Activated T-cell treated with anti-CD3 and anti-CD28 coated beads, Interleukin-2, amount 50 U/mL, for 4 hours (primary cell): ENCODE data around the gene YIPF2. TPM values are rescaled to one million over a fixed set of nuclear protein-coding genes. Genes with fewer than 3 reads are reported as not detected.

Experiments
- ATAC-seq, 2 donors: fragments of 200-7000 bp; cut with Tn5 transposase; one replicate each; pipeline ENCODE4 v1.10.0; 2021
- DNase-seq: peaks from one replicate; pipeline ENCODE4 v3.0.0-alpha.2; 2020
- H3K27me3 Mint-ChIP-seq: one replicate; pipeline ENCODE4 v1.8.0; 2021; ENCODE audit warnings: low read depth, mixed read lengths
- H3K36me3 Mint-ChIP-seq: one replicate; pipeline ENCODE4 v1.8.0; 2022; ENCODE audit warnings: mixed read lengths; ENCODE audit not compliant: insufficient read depth
- H3K4me1 Mint-ChIP-seq: one replicate; pipeline ENCODE4 v1.8.0; 2021; ENCODE audit warnings: low read depth, mixed read lengths
- H3K4me3 Mint-ChIP-seq: one replicate; pipeline ENCODE4 v1.8.0; 2021; ENCODE audit warnings: mild to moderate bottlenecking, moderate library complexity, mixed read lengths
- H3K9me3 Mint-ChIP-seq: one replicate; pipeline ENCODE4 v1.8.0; 2021; ENCODE audit warnings: mixed read lengths
- total RNA-seq, 3 donors: library from RNA; stranded (reverse); gene quantifications; one replicate each; pipeline ENCODE4 v1.2.1, GENCODE V29; 2021

Gene YIPF2
- total RNA-seq, 3 donors from 2014 or later = 37.4 to 50.9 (median 47.5) TPM

GRCh38 chr19:10922638-10923014 lies 5.8 kb downstream of the YIPF2 start:
- no peak overlapping the region for H3K4me3 Mint-ChIP-seq
- H3K9me3 Mint-ChIP-seq = no peaks in the 10 kb centered on the region
- DNase-seq = no peak
- no peak for ATAC-seq
- peaks cover 23% of the 10 kb centered on the region for H3K36me3 Mint-ChIP-seq
- H3K4me1 Mint-ChIP-seq = peaks cover 4% of the 10 kb centered on the region
- no peaks in the 10 kb centered on the region for H3K27me3 Mint-ChIP-seq

DNA sequence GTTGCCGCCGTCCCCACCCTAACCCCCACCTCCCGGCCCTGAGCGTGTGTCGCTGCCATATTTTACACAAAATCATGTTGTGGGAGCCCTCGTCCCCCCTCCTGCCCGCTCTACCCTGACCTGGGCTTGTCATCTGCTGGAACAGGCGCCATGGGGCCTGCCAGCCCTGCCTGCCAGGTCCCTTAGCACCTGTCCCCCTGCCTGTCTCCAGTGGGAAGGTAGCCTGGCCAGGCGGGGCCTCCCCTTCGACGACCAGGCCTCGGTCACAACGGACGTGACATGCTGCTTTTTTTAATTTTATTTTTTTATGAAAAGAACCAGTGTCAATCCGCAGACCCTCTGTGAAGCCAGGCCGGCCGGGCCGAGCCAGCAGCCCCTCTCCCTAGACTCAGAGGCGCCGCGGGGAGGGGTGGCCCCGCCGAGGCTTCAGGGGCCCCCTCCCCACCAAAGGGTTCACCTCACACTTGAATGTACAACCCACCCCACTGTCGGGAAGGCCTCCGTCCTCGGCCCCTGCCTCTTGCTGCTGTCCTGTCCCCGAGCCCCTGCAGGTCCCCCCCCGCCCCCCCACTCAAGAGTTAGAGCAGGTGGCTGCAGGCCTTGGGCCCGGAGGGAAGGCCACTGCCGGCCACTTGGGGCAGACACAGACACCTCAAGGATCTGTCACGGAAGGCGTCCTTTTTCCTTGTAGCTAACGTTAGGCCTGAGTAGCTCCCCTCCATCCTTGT lies 6.4 kb downstream of the YIPF2 start:
- DNase-seq (no peak), ATAC-seq (no peak)
- no peaks in the 10 kb centered on the region for H3K27me3 Mint-ChIP-seq
- H3K9me3 Mint-ChIP-seq = no peaks in the 10 kb centered on the region
- no peak overlapping the region for H3K4me3 Mint-ChIP-seq
- H3K36me3 Mint-ChIP-seq = peaks cover 23% of the 10 kb centered on the region
- peaks cover under 1% of the 10 kb centered on the region for H3K4me1 Mint-ChIP-seq

DNA sequence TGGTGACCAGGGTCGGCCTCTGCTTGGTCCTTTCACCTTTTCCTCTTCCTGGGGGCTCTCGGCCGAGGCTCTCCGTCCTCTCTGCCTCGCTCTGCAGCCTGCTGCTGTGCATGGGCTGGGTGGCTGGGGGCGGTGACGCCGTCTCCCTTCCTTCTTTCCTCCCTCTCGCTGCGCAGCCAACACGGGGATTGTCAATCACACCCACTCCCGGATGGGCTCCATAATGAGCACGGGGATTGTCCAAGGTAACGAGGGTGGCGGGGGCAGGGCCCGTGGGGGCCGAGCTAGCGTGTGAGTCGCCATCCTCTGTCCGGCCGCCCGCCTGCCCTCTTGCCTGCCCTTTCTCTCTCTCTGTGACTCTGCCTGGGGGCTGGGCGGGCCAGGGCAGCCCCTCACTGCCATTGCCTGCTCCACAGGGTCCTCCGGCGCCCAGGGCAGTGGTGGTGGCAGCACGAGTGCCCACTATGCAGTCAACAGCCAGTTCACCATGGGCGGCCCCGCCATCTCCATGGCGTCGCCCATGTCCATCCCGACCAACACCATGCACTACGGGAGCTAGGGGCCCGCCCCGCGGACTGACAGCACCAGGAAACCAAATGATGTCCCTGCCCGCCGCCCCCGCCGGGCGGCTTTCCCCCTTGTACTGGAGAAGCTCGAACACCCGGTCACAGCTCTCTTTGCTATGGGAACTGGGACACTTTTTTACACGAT lies 7.1 kb downstream of the YIPF2 start:
- Mint-ChIP-seq H3K9me3 (no peaks in the 10 kb centered on the region), H3K4me1 (no peaks in the 10 kb centered on the region), H3K4me3 (no peak overlapping the region), H3K36me3 (peaks cover 23% of the 10 kb centered on the region), H3K27me3 (no peaks in the 10 kb centered on the region)
- no peak for ATAC-seq
- DNase-seq = no peak

GRCh38 chr19:10920781-10921180 lies 7.7 kb downstream of the YIPF2 start:
- no peak overlapping the region for H3K4me3 Mint-ChIP-seq

GRCh38 chr19:10920288-10920655 lies 8.2 kb downstream of the YIPF2 start:
- no peak for ATAC-seq
- no peaks in the 10 kb centered on the region for H3K27me3 Mint-ChIP-seq
- no peaks in the 10 kb centered on the region for H3K4me1 Mint-ChIP-seq
- DNase-seq = no peak
- no peaks in the 10 kb centered on the region for H3K9me3 Mint-ChIP-seq
- H3K4me3 Mint-ChIP-seq = no peak overlapping the region
- H3K36me3 Mint-ChIP-seq = peaks cover 21% of the 10 kb centered on the region

More at GRCh38 chr19:10920781-10921180, 7.7 kb downstream of the YIPF2 start:
- no peaks in the 10 kb centered on the region for H3K4me1 Mint-ChIP-seq
- ATAC-seq = no peak
- no peaks in the 10 kb centered on the region for H3K9me3 Mint-ChIP-seq
- H3K27me3 Mint-ChIP-seq = no peaks in the 10 kb centered on the region
- DNase-seq = no peak
- peaks cover 23% of the 10 kb centered on the region for H3K36me3 Mint-ChIP-seq

GRCh38 chr19:10919352-10920287 lies 8.8 kb downstream of the YIPF2 start:
- H3K36me3 Mint-ChIP-seq = peaks cover 19% of the 10 kb centered on the region
- no peak for DNase-seq
- H3K4me3 Mint-ChIP-seq = no peak overlapping the region
- ATAC-seq = no peak
- no peaks in the 10 kb centered on the region for H3K9me3 Mint-ChIP-seq
- no peaks in the 10 kb centered on the region for H3K4me1 Mint-ChIP-seq
- H3K27me3 Mint-ChIP-seq = no peaks in the 10 kb centered on the region

- Mint-ChIP-seq H3K9me3 (no peaks in the 10 kb centered on the region), H3K36me3 (peaks cover 16% of the 10 kb centered on the region), H3K27me3 (no peaks in the 10 kb centered on the region), H3K4me3 (no peak overlapping the region), H3K4me1 (no peaks in the 10 kb centered on the region)
- no peak for DNase-seq
- no peak for ATAC-seq
These were observed 10.1 kb downstream of the YIPF2 start for GRCh38 chr19:10918359-10918758.

DNA sequence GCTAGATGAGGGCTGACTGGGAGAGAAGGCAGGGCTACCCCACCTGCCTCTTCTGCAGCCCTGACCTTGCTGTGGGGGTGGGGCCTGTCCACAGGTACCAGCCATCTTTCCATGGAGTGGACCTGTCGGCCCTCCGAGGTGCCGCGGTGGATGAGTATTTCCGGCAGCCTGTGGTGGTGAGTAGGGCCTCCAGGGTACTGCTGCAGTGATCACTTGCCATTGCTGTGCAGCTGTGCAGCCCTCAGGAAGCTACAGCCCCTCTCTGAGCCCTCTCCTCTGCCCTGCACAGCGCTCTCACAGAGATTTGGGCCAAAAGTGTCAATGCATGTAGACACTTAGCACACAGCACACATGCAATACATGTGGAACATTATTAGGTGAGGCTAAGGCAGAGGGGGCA lies 11.8 kb downstream of the YIPF2 start:
- H3K36me3 Mint-ChIP-seq = peaks cover 10% of the 10 kb centered on the region
- no peaks in the 10 kb centered on the region for H3K9me3 Mint-ChIP-seq
- H3K4me1 Mint-ChIP-seq = no peaks in the 10 kb centered on the region
- ATAC-seq (no peak), DNase-seq (no peak)
- no peaks in the 10 kb centered on the region for H3K27me3 Mint-ChIP-seq
- H3K4me3 Mint-ChIP-seq = no peak overlapping the region

DNA sequence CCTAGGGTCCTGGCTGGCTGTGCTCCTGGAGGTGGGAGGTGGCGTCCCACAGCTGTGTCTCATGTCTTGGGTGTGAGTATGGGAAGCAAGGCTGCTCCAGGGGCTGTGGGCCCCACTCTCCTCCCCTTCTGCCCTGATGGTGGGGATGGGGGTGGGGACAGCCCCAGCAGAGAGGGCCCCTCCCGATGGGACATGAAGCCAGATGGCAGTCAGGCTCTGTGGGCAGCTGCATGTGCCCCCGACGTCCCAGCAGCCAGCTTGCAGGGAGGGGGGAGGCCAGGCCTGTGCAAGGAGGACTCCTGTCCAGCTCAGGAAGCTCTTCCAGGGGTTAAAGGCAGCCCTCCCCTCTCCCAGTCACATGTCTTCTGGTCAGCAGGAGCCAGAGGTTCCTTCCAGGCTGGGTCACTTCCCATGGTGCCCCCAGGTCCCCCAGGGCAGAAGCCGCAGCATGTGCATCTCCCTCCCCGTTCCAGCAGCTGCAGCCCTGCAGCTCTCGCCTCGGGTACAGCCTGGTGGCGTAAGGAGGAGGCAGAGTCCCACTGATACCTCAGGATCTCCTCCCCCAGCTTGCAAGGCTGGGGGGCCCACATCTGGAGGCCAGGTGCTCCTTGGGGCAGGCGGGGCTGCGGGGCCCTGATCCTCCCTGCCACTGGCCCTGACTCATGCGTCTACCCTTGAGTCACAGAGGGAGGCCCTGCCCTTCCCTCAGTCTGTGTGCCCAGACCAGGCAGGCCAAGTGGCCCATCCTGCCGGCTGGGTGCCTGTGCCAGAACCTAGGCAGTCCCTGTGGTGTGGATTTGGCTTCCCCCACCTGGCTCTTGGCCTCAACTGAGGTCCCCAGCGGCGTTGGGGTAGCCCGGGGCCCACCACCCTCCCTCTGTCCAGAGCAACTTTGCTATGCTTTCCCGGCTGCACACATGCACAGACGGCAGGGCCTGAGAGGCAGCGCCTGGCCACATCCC lies 13.0 kb downstream of the YIPF2 start:
- Mint-ChIP-seq H3K4me3 (no peak overlapping the region), H3K4me1 (no peaks in the 10 kb centered on the region), H3K36me3 (peaks cover 9% of the 10 kb centered on the region), H3K27me3 (no peaks in the 10 kb centered on the region), H3K9me3 (no peaks in the 10 kb centered on the region)
- ATAC-seq = peak in 1 of 2 donors; percentile 36
- DNase-seq = no peak

DNA sequence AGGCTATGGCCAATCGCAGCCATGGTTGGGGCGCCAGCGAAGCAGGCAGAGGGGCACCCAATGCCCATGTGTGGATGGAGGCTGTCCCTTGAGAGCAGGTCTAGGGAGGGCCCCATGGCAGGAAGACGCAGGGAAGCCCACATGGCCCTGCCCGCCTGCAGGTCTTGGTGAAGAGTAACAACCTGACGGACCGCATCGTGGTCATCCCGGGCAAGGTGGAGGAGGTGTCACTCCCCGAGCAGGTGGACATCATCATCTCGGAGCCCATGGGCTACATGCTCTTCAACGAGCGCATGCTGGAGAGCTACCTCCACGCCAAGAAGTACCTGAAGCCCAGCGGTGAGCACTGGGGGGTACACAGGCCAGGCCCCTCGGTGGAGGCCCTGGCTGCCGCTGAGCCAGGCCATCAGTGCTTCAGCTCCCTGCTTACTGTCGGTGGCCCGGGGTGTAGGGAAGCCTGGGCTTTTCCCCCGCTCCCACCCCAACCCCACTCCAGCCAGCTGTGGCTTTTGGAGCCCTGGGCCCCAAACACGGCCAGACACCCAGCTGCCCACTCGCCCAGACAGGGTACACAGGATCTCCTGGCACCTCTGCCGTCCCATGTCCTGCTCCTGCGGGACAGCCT lies 14.6 kb downstream of the YIPF2 start:
- no peak for DNase-seq
- H3K4me3 Mint-ChIP-seq = no peak overlapping the region
- H3K4me1 Mint-ChIP-seq = no peaks in the 10 kb centered on the region
- peaks cover 8% of the 10 kb centered on the region for H3K36me3 Mint-ChIP-seq
- no peaks in the 10 kb centered on the region for H3K9me3 Mint-ChIP-seq
- H3K27me3 Mint-ChIP-seq = no peaks in the 10 kb centered on the region
- ATAC-seq = no peak

DNA sequence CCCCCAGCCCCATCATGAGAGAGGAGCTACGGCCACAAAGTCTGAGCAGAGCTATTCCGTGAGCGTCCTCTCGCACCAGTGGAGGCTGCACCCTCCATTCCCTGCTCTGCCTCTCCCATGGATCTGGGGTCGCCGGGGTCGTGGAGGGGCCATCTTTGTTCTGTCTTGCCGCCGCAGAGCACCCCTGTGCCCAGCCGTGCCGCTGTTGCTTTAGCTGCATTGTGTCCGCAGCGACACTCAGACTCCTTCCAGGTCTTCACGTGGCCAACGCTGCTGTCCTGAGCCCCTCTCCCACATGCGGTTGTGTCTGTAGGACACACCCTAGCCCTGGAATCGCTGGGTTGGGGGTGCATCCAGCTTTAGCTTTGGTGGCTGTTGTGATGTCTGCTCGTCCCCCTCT lies 15.8 kb downstream of the YIPF2 start:
- ATAC-seq (no peak), DNase-seq (no peak)
- Mint-ChIP-seq H3K27me3 (no peaks in the 10 kb centered on the region), H3K9me3 (no peaks in the 10 kb centered on the region), H3K36me3 (peaks cover 9% of the 10 kb centered on the region), H3K4me3 (no peak overlapping the region), H3K4me1 (no peaks in the 10 kb centered on the region)

GRCh38 chr19:10911579-10912363 lies 16.7 kb downstream of the YIPF2 start:
- H3K36me3 Mint-ChIP-seq = peaks cover 9% of the 10 kb centered on the region
- no peaks in the 10 kb centered on the region for H3K4me1 Mint-ChIP-seq
- H3K27me3 Mint-ChIP-seq = no peaks in the 10 kb centered on the region
- DNase-seq (no peak), ATAC-seq (no peak)
- H3K9me3 Mint-ChIP-seq = no peaks in the 10 kb centered on the region
- no peak overlapping the region for H3K4me3 Mint-ChIP-seq
